NCI-H1694 (cell line): ENCODE results near the gene HOXD3.

Experiments used
- DNase-seq: peaks from one replicate; lab custom pipeline; 2025; lab: John Stamatoyannopoulos, UW

The HOXD3 gene

DNA sequence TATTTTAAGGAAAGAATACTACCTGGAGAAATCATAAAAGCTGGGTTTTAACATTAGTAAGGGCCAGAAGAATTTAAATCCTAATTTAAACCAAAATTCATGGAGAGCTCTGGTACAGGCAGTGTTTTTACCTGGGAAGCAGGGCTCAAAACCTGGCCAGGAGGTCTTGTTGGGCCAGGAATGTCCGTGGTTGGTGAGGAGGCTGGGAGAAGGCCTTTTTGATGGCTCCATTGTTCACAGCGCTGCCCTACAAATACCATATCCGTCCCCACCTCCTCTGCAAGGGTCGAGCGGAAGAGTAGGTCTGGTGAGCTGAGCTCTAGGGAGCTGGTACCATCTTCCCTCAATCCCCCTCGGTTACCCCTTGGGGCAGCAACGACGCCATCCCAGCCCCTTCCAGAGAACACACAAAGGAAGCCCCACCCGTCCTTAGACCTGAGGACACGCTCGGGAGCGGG is 20.5 kb downstream of the HOXD3 start:
- DNase-seq = no peak

DNA sequence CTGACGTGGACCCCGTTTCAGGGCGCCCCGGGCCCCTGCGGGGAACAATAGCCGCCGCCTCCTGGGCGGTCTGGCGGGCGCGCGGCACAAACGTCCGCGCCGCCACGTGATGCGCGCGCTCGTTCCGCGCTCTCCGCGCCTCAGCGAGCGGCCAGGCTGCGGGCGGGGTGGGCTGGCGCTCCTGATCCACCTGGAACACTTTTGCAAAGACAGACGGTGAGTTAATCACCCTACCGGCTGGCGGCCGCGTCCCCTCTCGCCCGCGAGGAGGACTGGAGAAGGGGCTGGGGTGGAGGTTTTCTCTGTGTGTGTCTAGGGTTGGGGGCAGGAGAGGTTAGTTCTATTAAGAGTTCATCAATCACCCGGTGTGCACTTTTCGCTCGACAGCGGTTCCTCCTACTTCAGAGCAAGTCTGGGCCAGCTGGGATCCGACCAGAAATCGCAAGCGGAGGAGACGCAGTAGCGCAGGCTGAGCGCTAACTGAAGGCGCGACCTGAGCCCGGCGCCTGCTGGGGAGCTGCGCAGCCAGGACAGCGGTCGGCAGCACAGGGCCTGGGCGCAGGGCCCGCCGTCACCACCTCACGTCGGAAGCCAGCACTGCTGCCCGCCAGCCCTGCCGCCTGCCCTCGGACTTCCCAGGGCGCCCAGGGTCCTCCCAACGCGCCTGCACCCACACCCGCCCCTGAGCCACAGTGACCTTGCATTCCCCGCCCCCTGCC is 21.1 kb downstream of the HOXD3 start:
- DNase-seq = no peak

DNA sequence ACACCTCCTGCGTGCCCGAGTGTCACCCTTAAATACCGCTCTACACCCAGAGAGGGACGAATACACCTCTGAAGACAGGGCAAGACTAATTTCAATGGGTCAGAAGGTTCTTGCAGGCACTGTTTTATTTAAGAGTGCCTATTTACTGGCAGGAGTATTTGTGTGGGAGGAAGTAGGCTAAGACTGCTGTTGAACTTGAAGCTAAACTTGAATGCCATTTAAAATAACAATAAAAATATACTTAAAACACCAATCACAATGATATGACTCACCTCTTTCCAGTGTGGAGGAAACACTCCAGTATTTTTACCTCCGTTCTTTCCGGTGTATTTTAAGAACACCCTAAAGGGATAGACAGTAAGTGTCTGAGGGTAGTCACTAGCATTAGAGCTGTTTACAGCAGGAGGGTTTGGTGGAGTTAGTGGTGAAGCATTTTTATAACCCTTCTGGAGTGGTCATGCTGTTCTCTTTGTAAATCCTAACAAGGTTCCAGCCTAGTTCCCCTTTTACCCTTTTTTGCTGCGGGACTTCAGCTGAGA is 21.7 kb downstream of the HOXD3 start:
- no peak for DNase-seq

DNA sequence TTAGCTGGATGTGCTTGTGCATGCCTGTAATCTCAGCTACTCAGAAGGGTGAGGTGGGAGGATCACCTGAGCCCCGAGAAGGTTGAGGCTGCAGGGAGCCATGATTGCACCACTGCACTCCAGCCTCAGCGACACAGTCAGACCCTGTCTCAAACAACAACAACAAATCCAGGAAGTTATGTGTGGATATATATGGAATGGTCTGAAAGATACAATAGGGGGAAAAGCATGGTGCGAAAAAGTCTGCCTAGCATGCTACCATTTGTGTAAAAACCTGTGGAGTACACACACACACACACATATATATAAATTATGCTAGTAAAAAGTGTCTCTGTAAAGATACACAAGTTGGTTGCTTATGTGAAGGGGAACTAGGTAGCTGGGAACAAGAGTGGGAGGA is 24.4 kb downstream of the HOXD3 start:
- DNase-seq = no peak

GRCh38 chr2:176182671-176183070 is 25.6 kb downstream of the HOXD3 start:
- no peak for DNase-seq

DNA sequence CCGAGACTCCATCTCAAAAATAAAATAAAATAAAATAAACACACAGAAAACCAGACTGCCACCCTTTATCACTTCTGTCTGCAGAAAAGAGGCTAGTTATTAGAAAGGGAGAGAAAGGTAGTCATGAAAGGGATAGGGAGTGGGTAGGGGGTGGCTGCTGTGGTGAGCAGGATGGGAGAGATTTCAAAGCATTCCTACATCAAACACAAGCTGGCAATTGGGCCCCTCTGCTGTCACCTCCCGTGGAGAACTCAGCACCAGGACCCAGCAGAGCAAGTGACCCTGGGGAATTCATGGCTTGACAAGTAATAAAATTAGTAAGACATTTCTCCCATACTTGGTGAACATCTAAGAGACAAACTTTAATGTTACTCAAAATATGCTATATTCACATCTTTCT is 27.6 kb downstream of the HOXD3 start:
- DNase-seq = no peak

DNA sequence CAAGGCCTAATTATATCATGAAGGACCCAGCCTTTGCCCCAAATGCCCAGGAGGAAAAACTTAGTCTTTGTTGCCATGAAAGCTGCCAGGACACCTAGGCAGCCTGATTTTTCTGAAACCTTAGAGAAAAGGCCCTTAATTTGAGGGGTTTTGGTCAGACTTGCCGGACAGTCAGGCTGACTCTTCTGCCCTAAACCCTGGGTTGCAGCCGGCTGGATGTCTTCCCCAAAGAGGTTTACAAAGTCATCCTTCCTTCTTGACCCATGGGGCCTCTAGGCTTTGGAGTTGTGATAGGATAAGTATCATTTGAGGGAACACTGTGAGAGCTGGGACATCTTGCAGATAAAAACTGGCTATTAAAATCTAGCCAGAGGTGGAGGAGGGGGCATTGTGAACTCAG is 28.9 kb downstream of the HOXD3 start:
- no peak for DNase-seq

DNA sequence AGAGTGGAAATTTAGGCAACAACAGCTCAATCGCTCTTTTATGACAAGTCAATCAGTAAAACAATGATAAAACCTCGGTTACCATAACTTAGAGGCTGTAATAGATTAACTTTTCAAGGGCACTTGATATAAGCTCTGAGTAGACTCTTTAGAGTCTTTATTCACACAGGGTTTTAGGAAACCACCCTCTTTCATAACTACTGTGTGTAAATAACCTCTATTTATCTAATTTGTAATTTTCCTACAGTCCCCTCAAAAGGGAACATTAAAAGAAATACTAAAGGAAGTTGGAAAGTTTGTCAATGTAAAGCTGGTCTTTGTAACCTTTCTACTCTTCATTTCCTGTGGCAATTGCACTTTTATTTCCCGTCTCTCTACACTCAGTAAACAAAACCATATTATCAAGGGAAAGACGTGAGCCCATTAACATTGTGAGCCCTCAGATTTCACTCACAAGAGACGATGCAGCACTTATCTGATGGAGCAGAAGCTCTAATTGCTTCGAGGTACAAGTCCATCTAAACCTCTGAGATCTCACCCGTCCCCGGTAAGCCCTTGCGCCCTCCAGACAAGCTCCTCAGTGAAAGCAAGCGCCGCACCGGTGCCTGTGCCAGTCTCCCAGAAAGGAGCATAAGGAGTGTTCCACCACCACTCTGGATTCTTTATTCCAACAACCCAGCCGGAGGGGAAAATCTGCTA is 30.2 kb downstream of the HOXD3 start:
- no peak for DNase-seq

DNA sequence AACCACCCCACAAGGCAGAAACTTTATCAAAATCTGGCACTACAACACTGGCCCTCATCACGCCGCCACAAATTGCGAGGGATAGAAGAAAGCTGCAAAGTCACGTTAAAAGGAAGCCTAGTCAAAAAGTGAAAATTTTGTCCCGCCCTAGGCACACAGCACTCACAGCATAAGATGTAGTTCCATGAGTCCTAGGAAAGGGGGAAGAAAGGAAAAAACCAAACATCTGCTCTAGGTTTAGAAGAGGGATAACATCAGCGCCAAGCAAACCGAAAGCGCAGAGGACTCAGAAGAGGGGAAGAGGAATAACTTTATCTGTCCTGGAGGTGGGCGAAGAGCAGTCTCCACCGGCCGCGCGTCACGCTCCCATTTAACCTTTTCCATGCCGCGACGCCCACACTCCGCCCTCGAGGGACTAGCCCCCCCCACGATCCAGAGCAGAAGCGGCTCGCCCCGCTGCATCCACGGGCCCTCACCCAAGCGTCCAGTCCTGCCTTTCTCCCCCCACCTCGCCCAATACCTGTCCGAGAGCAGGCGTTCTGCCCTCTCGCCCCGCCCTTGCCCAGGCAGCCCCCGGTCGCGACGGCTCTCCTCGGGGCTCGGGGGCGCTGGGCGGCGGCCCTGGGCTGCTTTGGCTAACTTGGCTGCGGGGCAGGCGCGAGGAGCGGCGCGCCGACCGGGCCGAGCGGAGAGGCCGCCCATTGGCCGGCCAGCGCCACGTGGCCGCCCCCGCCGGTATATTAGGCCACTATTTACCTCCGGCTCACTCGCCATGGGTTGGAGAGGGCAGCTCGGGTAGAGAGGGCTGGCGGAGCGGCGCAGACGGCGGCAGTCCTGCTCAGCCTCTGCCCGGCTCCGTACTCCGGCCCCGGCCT is 31.0 kb downstream of the HOXD3 start, which contains the start of gene HOXD1:
HOXD1 (plus strand) TSS at position 770 of the 875 bp plus-strand sequence. CDS start 134 bp downstream, outside the sequence.
- DNase-seq = no peak

DNA sequence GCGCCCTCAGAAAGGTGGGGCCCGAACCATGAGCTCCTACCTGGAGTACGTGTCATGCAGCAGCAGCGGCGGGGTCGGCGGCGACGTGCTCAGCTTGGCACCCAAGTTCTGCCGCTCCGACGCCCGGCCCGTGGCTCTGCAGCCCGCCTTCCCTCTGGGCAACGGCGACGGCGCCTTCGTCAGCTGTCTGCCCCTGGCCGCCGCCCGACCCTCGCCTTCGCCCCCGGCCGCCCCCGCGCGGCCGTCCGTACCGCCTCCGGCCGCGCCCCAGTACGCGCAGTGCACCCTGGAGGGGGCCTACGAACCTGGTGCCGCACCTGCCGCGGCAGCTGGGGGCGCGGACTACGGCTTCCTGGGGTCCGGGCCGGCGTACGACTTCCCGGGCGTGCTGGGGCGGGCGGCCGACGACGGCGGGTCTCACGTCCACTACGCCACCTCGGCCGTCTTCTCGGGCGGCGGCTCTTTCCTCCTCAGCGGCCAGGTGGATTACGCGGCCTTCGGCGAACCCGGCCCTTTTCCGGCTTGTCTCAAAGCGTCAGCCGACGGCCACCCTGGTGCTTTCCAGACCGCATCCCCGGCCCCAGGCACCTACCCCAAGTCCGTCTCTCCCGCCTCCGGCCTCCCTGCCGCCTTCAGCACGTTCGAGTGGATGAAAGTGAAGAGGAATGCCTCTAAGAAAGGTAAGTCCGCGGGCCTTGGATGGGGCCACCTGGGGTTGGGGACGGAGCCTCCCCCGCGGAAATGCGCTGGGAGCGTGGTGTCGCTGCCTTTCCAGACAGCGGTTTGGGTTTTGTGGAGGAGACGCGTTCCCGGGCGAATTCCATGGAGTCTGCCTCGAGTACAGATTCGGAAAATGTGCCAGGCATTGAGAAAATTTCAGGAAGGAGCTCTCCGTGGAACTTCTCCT is 31.9 kb downstream of the HOXD3 start:
- DNase-seq = no peak

- DNase-seq = no peak
Measured at GRCh38 chr2:176189681-176190641, 32.9 kb downstream of the HOXD3 start.

- no peak for DNase-seq
Measured at GRCh38 chr2:176192351-176192750, 35.2 kb downstream of the HOXD3 start.

GRCh38 chr2:176193048-176193447 is 35.9 kb downstream of the HOXD3 start:
- no peak for DNase-seq

- no peak for DNase-seq
Measured at GRCh38 chr2:176199902-176200301, 42.8 kb downstream of the HOXD3 start.

DNA sequence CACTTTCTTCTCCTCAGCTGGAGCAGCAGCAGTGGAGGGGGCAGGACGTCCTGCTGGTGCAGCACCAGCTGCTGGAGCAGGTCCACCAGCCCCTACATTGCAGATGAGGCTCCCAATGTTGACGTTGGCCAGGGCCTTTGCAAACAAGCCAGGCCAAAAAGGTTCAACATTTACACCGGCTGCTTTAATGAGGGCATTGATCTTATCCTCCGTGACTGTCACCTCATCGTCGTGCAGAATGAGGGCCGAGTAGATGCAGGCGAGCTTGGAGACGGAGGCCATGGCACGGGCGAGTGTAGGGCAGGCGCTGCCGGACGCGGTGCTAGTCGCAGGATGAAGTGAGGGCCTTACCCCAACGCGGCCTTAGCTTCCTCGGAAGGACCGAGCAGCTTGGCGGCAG is 43.9 kb downstream of the HOXD3 start:
- DNase-seq = no peak

DNA sequence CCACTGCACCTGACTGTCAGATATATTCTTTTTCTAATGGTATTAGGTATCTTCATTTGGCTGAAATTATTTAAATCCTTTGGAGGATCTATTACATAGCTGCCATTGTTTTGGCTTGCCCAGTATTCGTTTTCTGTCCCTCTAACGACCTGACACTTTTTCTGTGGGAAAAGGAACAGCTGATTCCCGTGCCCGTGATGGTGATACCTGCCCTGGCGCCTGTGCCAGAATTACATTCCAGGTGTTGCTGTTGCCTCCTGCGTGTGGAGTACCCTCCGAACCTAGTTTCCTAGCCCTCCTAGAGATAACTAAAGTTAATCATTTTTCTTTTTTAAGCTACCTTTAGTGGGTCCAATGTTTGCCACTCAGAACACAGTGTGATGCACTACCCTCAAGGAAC is 45.4 kb downstream of the HOXD3 start:
- no peak for DNase-seq

- DNase-seq = no peak
Measured at GRCh38 chr2:176205126-176205525, 48.0 kb downstream of the HOXD3 start.

DNA sequence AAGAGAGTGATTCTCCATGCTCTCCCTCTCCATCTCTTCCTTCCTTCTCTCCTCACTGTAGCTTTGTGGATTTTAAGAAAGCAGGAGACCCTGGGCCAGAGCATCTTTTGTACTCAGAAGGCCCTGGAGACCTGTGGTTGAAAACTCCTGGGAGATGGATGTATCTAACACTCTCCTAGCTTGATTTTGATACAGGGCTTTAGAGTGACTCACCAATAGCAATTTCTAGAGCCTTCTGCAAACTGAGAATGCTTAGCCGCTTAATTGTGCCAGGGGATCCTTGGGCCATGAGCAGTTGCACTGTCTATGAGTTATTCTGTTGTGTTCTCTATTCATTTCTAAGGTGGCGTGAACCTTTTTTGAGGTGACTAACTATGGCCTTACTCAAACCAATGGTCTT is 49.0 kb downstream of the HOXD3 start:
- no peak for DNase-seq

- no peak for DNase-seq
Measured at GRCh38 chr2:176206682-176207081, 49.6 kb downstream of the HOXD3 start.

GRCh38 chr2:176211110-176211509 is 54.0 kb downstream of the HOXD3 start:
- no peak for DNase-seq
